Fibroblast of lung (primary cell): ENCODE results near the gene ZBED6. TPM values are rescaled to one million over a fixed set of nuclear protein-coding genes. Genes with fewer than 3 reads are reported as not detected.

ENCODE experiments used
- DNase-seq, 2 donors: peaks; one replicate each; pipeline versions ENCODE4 v3.0.0 to v3.0.0-alpha.2; 2010; ENCODE audit warnings: low read depth in 2 of 2
- H2AFZ ChIP-seq: 2 replicates; pipeline ENCODE4 v1.5.1; 2012; ENCODE audit warnings: low read length, control low read depth, inconsistent platforms
- H3K27ac ChIP-seq: 2 replicates; pipeline ENCODE4 v1.5.1; 2011; ENCODE audit warnings: low read length, control low read depth; ENCODE audit not compliant: insufficient read depth
- H3K27me3 ChIP-seq: 2 replicates; pipeline ENCODE4 v1.5.1; 2011; ENCODE audit warnings: mild to moderate bottlenecking, low read length; ENCODE audit not compliant: control insufficient read depth, insufficient read depth
- H3K36me3 ChIP-seq: 2 replicates; pipeline ENCODE4 v1.5.1; 2011; ENCODE audit warnings: low read length; ENCODE audit not compliant: control insufficient read depth, insufficient read depth
- H3K4me1 ChIP-seq: 2 replicates; pipeline ENCODE4 v1.5.1; 2011; ENCODE audit warnings: low read length; ENCODE audit not compliant: control insufficient read depth, insufficient read depth; ENCODE audit errors: extremely low read depth
- H3K4me2 ChIP-seq: 2 replicates; pipeline ENCODE4 v1.5.1; 2011; ENCODE audit warnings: low read length, control low read depth; ENCODE audit not compliant: insufficient read depth; ENCODE audit errors: extremely low read depth
- H3K4me3 ChIP-seq, 4 experiments: fragments of 200-600 bp in 1 of 4; sonication (generic) in 1 of 4; replicated peaks in 1 of 4; 2 replicates each; pipeline ENCODE4 v1.5.1; 2011 to 2016; ENCODE audit warnings: low read length in 4 of 4, low read depth in 3 of 4, mild to moderate bottlenecking in 3 of 4, control low read depth in 2 of 4, inconsistent platforms in 1 of 4, mixed read lengths in 1 of 4; ENCODE audit not compliant: insufficient read depth in 1 of 4; ENCODE audit errors: control extremely low read depth in 1 of 4
- H3K79me2 ChIP-seq: 2 replicates; pipeline ENCODE4 v1.5.1; 2012; ENCODE audit warnings: mild to moderate bottlenecking, low read length, inconsistent platforms; ENCODE audit not compliant: control insufficient read depth, insufficient read depth
- H3K9ac ChIP-seq: 2 replicates; pipeline ENCODE4 v1.5.1; 2011; ENCODE audit warnings: mild to moderate bottlenecking, low read length, control low read depth; ENCODE audit not compliant: insufficient read depth
- H3K9me3 ChIP-seq: 2 replicates; pipeline ENCODE4 v1.5.1; 2012; ENCODE audit warnings: low read depth, low read length; ENCODE audit not compliant: control insufficient read depth, insufficient read depth
- H4K20me1 ChIP-seq: 2 replicates; pipeline ENCODE4 v1.5.1; 2011; ENCODE audit warnings: low read length; ENCODE audit not compliant: control insufficient read depth, insufficient read depth; ENCODE audit errors: extremely low read depth
- CTCF ChIP-seq, 2 donors: IDR thresholded peaks in 1 of 2; conservative IDR thresholded peaks in 1 of 2; 1 replicate in 1 of 2; 2 replicates in 1 of 2; pipeline ENCODE4 v1.5.1; 2011 to 2012; ENCODE audit warnings: low read length in 2 of 2, control low read depth in 1 of 2, inconsistent platforms in 1 of 2, low read depth in 1 of 2, mild to moderate bottlenecking in 1 of 2
- EZH2 ChIP-seq: IDR thresholded peaks from 2 replicates; pipeline ENCODE4 v1.5.1; 2012; ENCODE audit warnings: low read length, control low read depth, mild to moderate bottlenecking; ENCODE audit errors: missing control alignments
- polyA plus RNA-seq, 2 donors: library from polyadenylated mRNA; depleted of rRNA in 1 of 2; stranded (reverse) in 1 of 2; unstranded in 1 of 2; fragments of >200 nt; gene quantifications; 2 replicates each; pipeline ENCODE4 v1.2.1, GENCODE V29; 2011 to 2012; ENCODE audit warnings: missing spikeins in 1 of 2
- total RNA-seq: library from RNA; depleted of rRNA; stranded (reverse); fragments of >200 nt; gene quantifications from 2 replicates; pipeline ENCODE4 v1.2.1, GENCODE V29; 2014

The ZBED6 gene
- total and polyA plus RNA-seq, 2 donors (not counting 1 experiment from before 2014, with no cell fraction given) = 12.7 to 19.5 TPM

GRCh38 chr1:203763505-203763904, 31.9 kb upstream of the ZBED6 start:
- Histone ChIP-seq H3K9ac (no peak overlapping the region), H3K4me2 (no peak overlapping the region), H3K27ac (no peak overlapping the region), H4K20me1 (no peaks in the 10 kb centered on the region), H3K36me3 (no peaks in the 10 kb centered on the region), H2AFZ (no peak overlapping the region), H3K4me1 (no peaks in the 10 kb centered on the region), H3K79me2 (no peaks in the 10 kb centered on the region), H3K4me3 (no peak overlapping the region), H3K9me3 (no peaks in the 10 kb centered on the region), H3K27me3 (peaks cover 3% of the 10 kb centered on the region)
- DNase-seq = no peak
- no peak for TF ChIP-seq CTCF (conservative IDR thresholded peaks at IDR 0.05 in 1 of 2, IDR thresholded peaks at IDR 0.05 in 1 of 2; ENCODE audit: low read depth in 1 of 2, low read length in 2 of 2)
- no peak for TF ChIP-seq EZH2

- Histone ChIP-seq H3K4me2 (no peak overlapping the region), H3K9me3 (no peaks in the 10 kb centered on the region), H3K9ac (no peak overlapping the region), H3K27ac (no peak overlapping the region), H3K4me1 (no peaks in the 10 kb centered on the region), H3K27me3 (peaks cover 3% of the 10 kb centered on the region), H3K36me3 (no peaks in the 10 kb centered on the region), H4K20me1 (no peaks in the 10 kb centered on the region), H3K4me3 (no peak overlapping the region), H2AFZ (no peak overlapping the region), H3K79me2 (no peaks in the 10 kb centered on the region)
- TF ChIP-seq EZH2 (no peak), CTCF (conservative IDR thresholded peaks at IDR 0.05 in 1 of 2, IDR thresholded peaks at IDR 0.05 in 1 of 2; ENCODE audit: low read depth in 1 of 2, low read length in 2 of 2) (no peak)
- no peak for DNase-seq
Measured at GRCh38 chr1:203764105-203765028, 31.1 kb upstream of the ZBED6 start.

DNA sequence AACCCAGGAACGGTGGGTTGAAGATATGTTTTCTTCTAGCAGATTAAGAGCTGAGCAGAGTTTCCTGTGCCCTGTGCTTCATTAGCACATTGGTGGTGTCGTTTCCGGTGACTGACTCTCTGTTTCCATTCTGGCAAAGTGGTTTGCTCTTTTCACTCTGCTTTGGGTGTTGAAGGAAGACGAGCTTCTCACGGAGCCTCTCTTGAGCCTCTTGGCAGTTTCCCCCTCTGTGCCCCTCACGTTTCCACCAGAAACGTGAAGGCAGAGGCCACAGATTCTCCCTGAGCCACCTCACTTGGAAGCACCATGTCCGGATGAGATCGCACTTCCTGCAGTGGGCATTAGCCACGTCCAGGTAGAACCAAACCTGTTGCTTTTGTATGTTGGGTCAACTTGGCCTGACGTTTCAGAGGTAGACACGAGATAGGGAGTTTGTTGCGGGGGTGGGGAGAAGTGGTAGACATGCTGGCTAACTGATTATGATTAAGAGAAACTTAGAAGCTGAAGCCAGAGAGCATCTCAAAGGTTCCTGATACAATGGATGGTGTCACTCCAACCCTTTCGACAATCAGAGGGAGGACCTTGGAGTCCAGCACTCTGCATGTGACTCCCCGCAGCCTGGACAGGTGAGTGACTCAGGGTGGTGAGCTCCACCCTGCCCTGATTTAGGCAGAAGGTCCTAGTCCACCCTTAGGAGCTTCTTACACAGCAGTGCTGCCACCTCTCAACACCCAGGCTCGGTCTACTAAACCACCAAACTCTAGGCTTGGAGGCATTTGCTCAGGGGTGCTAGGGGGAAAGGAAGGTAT, 30.2 kb upstream of the ZBED6 start, which contains the start of gene LAX1:
TSS of gene LAX1 (plus strand) at position 155 of the 809 bp plus-strand sequence. CDS start at position 538, 383 bp downstream.
- Histone ChIP-seq H3K27ac (no peak within 1 kb of the TSS), H3K79me2 (no peaks in the 10 kb centered on the region), H4K20me1 (no peaks in the 10 kb centered on the region), H3K4me2 (no peak within 1 kb of the TSS), H3K36me3 (no peaks in the 10 kb centered on the region), H3K27me3 (peaks cover 3% of the 10 kb centered on the region), H2AFZ (no peak within 1 kb of the TSS), H3K4me3 (no peak within 1 kb of the TSS), H3K9me3 (no peaks in the 10 kb centered on the region), H3K9ac (no peak within 1 kb of the TSS), H3K4me1 (no peaks in the 10 kb centered on the region)
- TF ChIP-seq CTCF (conservative IDR thresholded peaks at IDR 0.05 in 1 of 2, IDR thresholded peaks at IDR 0.05 in 1 of 2; ENCODE audit: low read depth in 1 of 2, low read length in 2 of 2) (no peak), EZH2 (no peak)
- no peak for DNase-seq
